Measurements from ENCODE around the gene FAM24B.

The FAM24B gene

DNA sequence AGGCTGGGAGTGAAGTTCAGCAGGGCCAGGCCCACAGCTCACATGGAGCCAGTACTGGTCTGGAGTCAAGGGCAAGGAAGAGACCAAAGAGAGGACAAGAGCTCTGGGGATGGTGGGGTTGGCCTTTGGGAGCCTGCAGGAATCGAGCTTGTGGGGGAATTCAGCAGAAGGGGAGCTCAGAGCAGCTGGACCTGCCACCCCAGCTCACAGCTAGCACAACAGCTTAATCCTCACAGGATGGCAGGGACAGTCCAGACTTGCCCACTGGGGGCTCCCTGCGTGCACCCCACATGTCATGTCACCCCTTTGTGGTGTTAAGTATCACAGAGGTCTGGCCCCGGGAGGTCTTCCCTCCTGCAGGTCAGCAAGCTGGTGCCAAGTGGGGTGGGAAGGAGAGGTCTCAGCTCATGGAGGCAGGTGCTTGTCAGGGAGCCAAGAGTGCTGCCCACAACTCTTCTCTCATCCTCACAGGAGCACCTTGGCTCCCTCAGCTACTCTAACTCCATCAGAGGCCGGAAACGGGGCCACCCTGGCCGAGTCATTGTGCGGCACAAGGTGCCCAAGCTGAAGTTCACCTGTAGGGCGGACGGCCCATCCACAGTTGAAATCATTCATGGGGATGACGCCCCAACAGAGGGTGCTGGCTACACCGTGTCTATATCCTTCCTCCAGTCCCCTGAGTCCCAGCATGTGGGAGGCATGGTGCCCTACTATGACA, 56.2 kb downstream of the FAM24B start:
- DNase-seq, result no peak

DNA sequence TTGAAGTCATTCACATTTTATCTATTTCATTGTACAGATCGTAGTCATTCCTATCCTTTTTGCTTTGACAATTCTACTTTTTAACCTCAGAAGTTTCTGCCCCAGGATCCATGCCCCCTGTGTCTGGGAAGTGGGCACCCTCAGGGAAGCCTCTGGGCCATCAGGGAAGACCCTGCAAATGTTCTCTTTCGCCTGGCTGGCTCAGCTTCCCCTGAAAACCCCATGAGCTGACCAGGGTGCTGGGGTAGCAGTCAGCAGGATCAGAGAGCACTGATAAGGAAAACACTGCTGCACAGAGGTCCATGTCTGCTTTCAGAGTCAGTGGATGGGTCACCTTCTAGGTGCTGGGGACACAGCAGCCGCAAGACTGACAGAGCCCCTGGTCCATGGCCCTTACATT, 57.6 kb downstream of the FAM24B start:
- no peak for DNase-seq

DNA sequence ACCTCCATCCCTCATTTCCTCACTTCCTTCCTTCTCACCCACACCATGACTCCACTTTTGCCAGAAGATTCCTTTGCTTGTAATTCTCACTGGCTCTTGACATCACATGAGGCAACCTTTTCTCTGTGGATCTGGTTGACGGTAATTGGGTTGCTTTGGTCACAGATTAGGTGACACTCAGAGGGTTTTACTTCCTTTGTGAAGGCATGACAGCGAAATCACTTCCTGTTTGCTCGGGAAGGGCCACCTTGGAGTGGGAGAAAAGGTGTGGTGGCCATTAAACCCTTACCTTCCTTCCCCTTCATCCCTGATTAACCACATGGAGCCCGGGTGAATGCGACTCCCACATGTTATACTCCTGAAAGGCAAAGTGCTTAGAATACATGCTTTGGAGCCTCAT, 63.9 kb downstream of the FAM24B start:
- DNase-seq, result no peak

DNA sequence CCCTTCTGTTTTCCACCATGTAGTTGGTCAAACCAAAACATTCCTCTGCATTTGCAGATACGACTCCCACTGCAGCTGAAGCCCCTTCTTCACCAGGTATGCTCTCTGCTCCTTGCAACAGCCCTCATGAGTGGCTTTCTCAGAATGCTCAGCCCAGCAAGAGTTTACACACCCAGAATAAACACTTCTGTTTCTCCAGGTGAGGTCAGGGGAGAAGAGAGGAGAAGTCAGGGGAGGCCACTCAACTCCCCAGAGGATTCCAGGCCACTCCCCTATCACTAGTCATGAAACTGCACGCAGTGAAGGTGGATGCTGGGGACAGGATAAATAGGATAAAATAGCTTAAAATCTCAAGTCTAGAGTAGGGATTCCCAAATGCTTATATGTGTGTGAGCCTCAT, 64.9 kb downstream of the FAM24B start:
- no peak for DNase-seq

DNA sequence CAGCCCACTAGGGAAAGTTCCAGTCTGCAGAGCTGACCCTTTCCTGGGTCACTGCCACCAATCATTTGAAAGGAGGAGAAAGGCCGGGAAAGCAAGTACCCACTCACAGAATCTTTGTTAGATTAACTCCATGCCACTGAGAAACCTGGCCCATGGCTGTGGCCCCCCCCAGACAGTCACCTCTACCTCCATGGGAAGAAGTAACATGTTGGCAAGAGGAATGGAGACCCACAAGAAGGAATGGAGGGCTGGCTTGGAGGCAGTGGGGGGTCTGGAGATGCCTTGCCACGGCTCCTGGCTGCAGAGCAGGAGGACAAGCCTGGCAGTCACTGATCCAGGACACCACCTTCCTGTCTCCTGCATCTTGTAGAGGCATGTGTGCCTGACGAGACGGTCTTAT, 66.6 kb downstream of the FAM24B start:
- DNase-seq, result no peak

DNA sequence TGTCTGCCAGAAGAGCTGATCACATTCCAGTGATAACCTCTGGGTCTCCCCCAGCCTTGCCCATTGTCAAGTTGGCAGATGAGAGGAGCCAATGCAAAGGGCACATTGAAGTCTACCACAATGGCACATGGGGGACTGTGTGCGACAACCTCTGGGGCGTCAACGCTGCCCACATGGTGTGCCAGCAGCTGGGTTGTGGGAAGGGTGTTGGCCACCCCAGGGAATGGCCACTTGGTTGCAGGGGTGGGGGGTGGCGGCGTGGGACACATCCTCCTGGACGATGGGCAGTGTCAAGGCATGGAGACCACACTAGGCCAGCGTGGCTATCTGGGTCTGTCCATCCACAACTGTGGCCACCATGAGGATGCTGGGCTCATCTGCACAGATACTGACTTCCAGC, 77.1 kb downstream of the FAM24B start:
- DNase-seq, result no peak
